K562 (cell line): ENCODE results near the gene LRP1-AS. TPM values are rescaled to one million over a fixed set of nuclear protein-coding genes. Genes with fewer than 3 reads are reported as not detected.

Experiments
- BRF1 ChIP-seq: IDR thresholded peaks from 3 replicates; pipeline ENCODE4 v1.6.1; 2011; ENCODE audit warnings: borderline replicate concordance, mild to moderate bottlenecking; ENCODE audit not compliant: insufficient read length; ENCODE audit errors: extremely low read depth
- E2F4 ChIP-seq: sonication (generic); formaldehyde crosslinking; IDR thresholded peaks from 2 replicates; pipeline ENCODE4 v1.8.0; 2022; ENCODE audit warnings: mild to moderate bottlenecking, low read depth, missing genetic modification reagents
- E4F1 ChIP-seq: fragments of 250-450 bp; sonication (Bioruptor Pico); IDR thresholded peaks from 2 replicates; pipeline ENCODE4 v1.5.0; 2021; ENCODE audit warnings: mild to moderate bottlenecking, borderline replicate concordance
- FOXP1 ChIP-seq: sonication (generic); formaldehyde crosslinking; IDR thresholded peaks from 2 replicates; pipeline ENCODE4 v1.8.0; 2022; ENCODE audit warnings: mild to moderate bottlenecking, missing genetic modification reagents
- HNRNPL ChIP-seq: fragments of 200-400 bp; formaldehyde crosslinking; IDR thresholded peaks from 2 replicates; pipeline ENCODE4 v1.6.1; 2017; ENCODE audit warnings: low read depth, mild to moderate bottlenecking, low read length
- NKRF ChIP-seq: fragments of 450-650 bp; IDR thresholded peaks from 2 replicates; pipeline ENCODE4 v1.6.1; 2016; ENCODE audit warnings: borderline replicate concordance
- SUPT5H ChIP-seq: fragments of 450-650 bp; IDR thresholded peaks from 2 replicates; pipeline ENCODE4 v1.6.1; 2016
- TAF9B ChIP-seq: fragments of 450-650 bp; IDR thresholded peaks from 2 replicates; pipeline ENCODE4 v1.6.1; 2018; ENCODE audit warnings: mild to moderate bottlenecking; ENCODE audit not compliant: partially characterized antibody
- TSHZ1 ChIP-seq: fragments of 250-450 bp; sonication (Bioruptor Pico); IDR thresholded peaks from 2 replicates; pipeline ENCODE4 v1.4.0; 2020; ENCODE audit warnings: mild to moderate bottlenecking, moderate library complexity
- ZNF282 ChIP-seq: sonication (generic); formaldehyde crosslinking; IDR thresholded peaks from 2 replicates; pipeline ENCODE4 v1.8.1; 2023; ENCODE audit warnings: missing genetic modification reagents
- ZNF583 ChIP-seq: fragments of 250-450 bp; sonication (Bioruptor Pico); IDR thresholded peaks from 2 replicates; pipeline ENCODE4 v1.4.0; 2020
- polyA plus RNA-seq, 8 experiments: library from polyadenylated mRNA; depleted of rRNA in 4 of 8; stranded (reverse) in 5 of 8; unstranded in 3 of 8; fragments of >200 nt; fragmentation: Nextera tagmentation in 2 of 8; fragmentation: Illumina TruSeq in 1 of 8; extraction: Ambion mirVana in 2 of 8; extraction: Trizol in 1 of 8; gene quantifications; 2 replicates each; pipeline versions ENCODE4 v1.2.1 to v1.2.3, GENCODE V29; 2011 to 2014; ENCODE audit warnings: inconsistent platforms in 1 of 8, missing spikeins in 1 of 8
- total RNA-seq, 7 experiments: library from RNA; depleted of rRNA in 6 of 7; stranded (reverse); fragments of >200 nt in 6 of 7; fragmentation: Illumina TruSeq in 2 of 7; extraction: Trizol in 2 of 7; gene quantifications; 2 replicates each; pipeline versions ENCODE4 v1.2.1 to v1.2.3, GENCODE V29; 2011 to 2021; ENCODE audit warnings: low replicate concordance in 1 of 7

Gene LRP1-AS
- total and polyA plus RNA-seq, 9 of the 15 experiments (the other 6 are each of a cell fraction or from before 2014, with no cell fraction given): not detected

GRCh38 chr12:57110104-57111030 is 37.1 kb downstream of the LRP1-AS start (continued):
- TF ChIP-seq TSHZ1 (CRISPR knock-in tag): no peak
- no peak for TF ChIP-seq BRF1
- TF ChIP-seq HNRNPL: no peak
- no peak for TF ChIP-seq SUPT5H
- TF ChIP-seq FOXP1 (CRISPR knock-in tag): no peak
- TF ChIP-seq NKRF: no peak
- TF ChIP-seq E2F4 (CRISPR knock-in tag): no peak
- TF ChIP-seq ZNF282 (CRISPR knock-in tag): no peak
- no peak for TF ChIP-seq E4F1 (CRISPR knock-in tag)
- no peak for TF ChIP-seq ZNF583 (CRISPR knock-in tag)
- TF ChIP-seq TAF9B: no peak
